K562 (cell line): Measurements from ENCODE around the gene MED13L. TPM values are rescaled to one million over a fixed set of nuclear protein-coding genes. Genes with fewer than 3 reads are reported as not detected.

ENCODE experiments used
- ATAC-seq: fragments of 200-7000 bp; cut with Tn5 transposase; 3 replicates; pipeline ENCODE4 v1.9.1; 2020; ENCODE audit warnings: moderate library complexity
- BruUV-seq: library from RNA; stranded (reverse); fragments of 400-500 nt; replicated peaks from 2 replicates; lab custom pipeline; 2021; lab: Mats Ljungman, UMichigan
- CTCF ChIA-PET: fragments of 300-600 bp; formaldehyde crosslinking; extraction: SDS; loops from one replicate; lab custom pipeline; 2021; ENCODE audit warnings: low intra/inter-chr PET ratio; lab: Yijun Ruan, JAX
- POLR2A ChIA-PET: fragments of 300-600, 350-650 bp; sonication (Branson Sonifier 250); formaldehyde crosslinking; extraction: SDS; loops from one replicate; lab custom pipeline; 2021; ENCODE audit warnings: antibody characterized with exemption, inconsistent platforms; lab: Yijun Ruan, JAX
- DNase-seq, 4 experiments: peaks; one replicate each; pipeline versions ENCODE4 v3.0.0 to v3.0.0-alpha.2; 2011 to 2018; ENCODE audit warnings: low spot score in 3 of 4, mixed read lengths in 3 of 4; ENCODE audit errors: extremely low read depth in 1 of 4
- FAIRE-seq: peaks from 2 replicates; lab custom pipeline; 2011; peaks lifted over from hg19 to GRCh38; lab: Jason Lieb, UNC
- H2AFZ ChIP-seq: 2 replicates; pipeline ENCODE4 v1.6.0; 2011; ENCODE audit warnings: low read depth, low read length, control low read depth, inconsistent platforms
- H3K27ac ChIP-seq: fragments of 200-600 bp; 3 replicates; pipeline ENCODE4 v1.8.0; 2011; ENCODE audit warnings: low read depth, mild to moderate bottlenecking, control low read depth, inconsistent platforms, low read length, moderate library complexity, mixed read lengths; ENCODE audit errors: extremely low read depth
- H3K27me3 ChIP-seq, 2 experiments: fragments of 300-600 bp in 1 of 2; 2 replicates in 1 of 2; 3 replicates in 1 of 2; pipeline versions ENCODE4 v1.6.0 to v1.8.0; 2011; ENCODE audit warnings: inconsistent platforms in 2 of 2, low read length in 2 of 2, mild to moderate bottlenecking in 1 of 2, mixed read lengths in 1 of 2, moderate library complexity in 1 of 2; ENCODE audit not compliant: control insufficient read depth in 2 of 2, insufficient read depth in 2 of 2
- H3K36me3 ChIP-seq: fragments of 300-600 bp; 3 replicates; pipeline ENCODE4 v1.8.0; 2011; ENCODE audit warnings: mild to moderate bottlenecking, low read length, inconsistent platforms; ENCODE audit not compliant: control insufficient read depth, insufficient read depth
- H3K4me1 ChIP-seq, 2 experiments: fragments of 200-600 bp in 1 of 2; replicated peaks in 1 of 2; 2 replicates in 1 of 2; 3 replicates in 1 of 2; pipeline versions ENCODE4 v1.5.1 to v1.8.0; 2011; ENCODE audit warnings: inconsistent platforms in 2 of 2, low read length in 2 of 2, mild to moderate bottlenecking in 1 of 2, mixed read lengths in 1 of 2, moderate library complexity in 1 of 2; ENCODE audit not compliant: control insufficient read depth in 2 of 2, insufficient read depth in 2 of 2
- H3K4me2 ChIP-seq: 2 replicates; pipeline ENCODE4 v1.6.1; 2011; ENCODE audit warnings: low read length, control low read depth, inconsistent platforms, mixed read lengths; ENCODE audit not compliant: insufficient read depth
- H3K4me3 ChIP-seq: fragments of 200-600 bp; sonication (generic), shearing (Covaris generic); 2 replicates; pipeline ENCODE4 v1.5.1; 2016; ENCODE audit warnings: control low read depth, inconsistent platforms
- H3K79me2 ChIP-seq: fragments of 200-600 bp; 3 replicates; pipeline ENCODE4 v1.8.0; 2011; ENCODE audit warnings: low read length, inconsistent platforms; ENCODE audit not compliant: control insufficient read depth, insufficient read depth
- H3K9ac ChIP-seq, 2 experiments: 2 replicates each; pipeline versions ENCODE4 v1.6.0 to v1.6.1; 2011; ENCODE audit warnings: low read depth in 2 of 2, low read length in 2 of 2, control low read depth in 1 of 2, inconsistent platforms in 1 of 2, mild to moderate bottlenecking in 1 of 2, mixed read lengths in 1 of 2; ENCODE audit not compliant: insufficient read depth in 1 of 2
- H3K9me1 ChIP-seq: one replicate; pipeline ENCODE4 v1.6.0; 2011; ENCODE audit warnings: inconsistent platforms, mild to moderate bottlenecking, low read length, moderate library complexity; ENCODE audit not compliant: control insufficient read depth, insufficient read depth
- H3K9me3 ChIP-seq: replicated peaks from 2 replicates; pipeline ENCODE4 v1.5.1; 2011; ENCODE audit warnings: low read depth, low read length, inconsistent platforms; ENCODE audit not compliant: control insufficient read depth, insufficient read depth
- H4K20me1 ChIP-seq: replicated peaks from 2 replicates; pipeline ENCODE4 v1.6.1; 2011; ENCODE audit warnings: low read length, inconsistent platforms, mixed read lengths; ENCODE audit not compliant: control insufficient read depth, insufficient read depth
- NFYB ChIP-seq: IDR thresholded peaks from 2 replicates; pipeline ENCODE4 v1.6.1; 2011; ENCODE audit warnings: mild to moderate bottlenecking, moderate library complexity; ENCODE audit not compliant: insufficient read length; ENCODE audit errors: extremely low read depth
- PPARD ChIP-seq: fragments of 250-450 bp; sonication (Bioruptor Pico); IDR thresholded peaks from 2 replicates; pipeline ENCODE4 v1.8.0; 2022; ENCODE audit warnings: inconsistent platforms, mild to moderate bottlenecking, moderate library complexity
- RAD51 ChIP-seq: fragments of 450-650 bp; IDR thresholded peaks from 2 replicates; pipeline ENCODE4 v1.7.1; 2016; ENCODE audit warnings: low read depth, mild to moderate bottlenecking, borderline replicate concordance
- TOE1 ChIP-seq, 2 experiments: fragments of 450-650 bp in 1 of 2; sonication (generic) in 1 of 2; formaldehyde crosslinking in 1 of 2; IDR thresholded peaks; 2 replicates each; pipeline versions ENCODE4 v1.7.1 to v1.8.0; 2016 to 2022; ENCODE audit warnings: borderline replicate concordance in 2 of 2, mild to moderate bottlenecking in 2 of 2, antibody characterized with exemption in 1 of 2, inconsistent platforms in 1 of 2, low read depth in 1 of 2, missing genetic modification reagents in 1 of 2, moderate library complexity in 1 of 2
- WGBS: fragments of 100-300 bp; shearing (Covaris generic); methylation state at CpG from one replicate; pipeline ENCODE4 v1.1.6; 2016; ENCODE audit warnings: low coverage, mixed read lengths; ENCODE audit not compliant: insufficient coverage; ENCODE audit errors: missing lambda C conversion rate; 5-methylcytosine and 5-hydroxymethylcytosine counted together
- in situ Hi-C: fragments of 300-500 bp; cut with MboI; formaldehyde crosslinking; loops from 4 replicates; pipeline ENCODE4 v1.15.0; 2018; ENCODE audit warnings: inconsistent platforms, mixed read lengths
- intact Hi-C: fragments of 100-400 bp; cut with micrococcal nuclease; formaldehyde crosslinking; loops from 2 replicates; pipeline ENCODE4 v1.14.2; 2022
- polyA plus RNA-seq, 8 experiments: library from polyadenylated mRNA; depleted of rRNA in 4 of 8; stranded (reverse) in 5 of 8; unstranded in 3 of 8; fragments of >200 nt; fragmentation: Nextera tagmentation in 2 of 8; fragmentation: Illumina TruSeq in 1 of 8; extraction: Ambion mirVana in 2 of 8; extraction: Trizol in 1 of 8; gene quantifications; 2 replicates each; pipeline versions ENCODE4 v1.2.1 to v1.2.3, GENCODE V29; 2011 to 2014; ENCODE audit warnings: inconsistent platforms in 1 of 8, missing spikeins in 1 of 8
- total RNA-seq, 7 experiments: library from RNA; depleted of rRNA in 6 of 7; stranded (reverse); fragments of >200 nt in 6 of 7; fragmentation: Illumina TruSeq in 2 of 7; extraction: Trizol in 2 of 7; gene quantifications; 2 replicates each; pipeline versions ENCODE4 v1.2.1 to v1.2.3, GENCODE V29; 2011 to 2021; ENCODE audit warnings: low replicate concordance in 1 of 7
- TF ChIP-seq, protein P1 (sequence below): fragments of 250-450 bp; sonication (Bioruptor Pico); IDR thresholded peaks from 2 replicates; pipeline ENCODE4 v1.8.0; 2022; ENCODE audit warnings: moderate library complexity, mild to moderate bottlenecking, inconsistent platforms
- TF ChIP-seq, protein P2 (sequence below): fragments of 450-650 bp; formaldehyde crosslinking; IDR thresholded peaks from 2 replicates; pipeline ENCODE4 v1.4.0; 2020; ENCODE audit warnings: mild to moderate bottlenecking, mixed read lengths
- TF ChIP-seq, protein P3 (sequence below): sonication (generic); formaldehyde crosslinking; IDR thresholded peaks from 2 replicates; pipeline ENCODE4 v1.5.0; 2020; ENCODE audit warnings: missing genetic modification reagents
- TF ChIP-seq, protein P4 (sequence below): sonication (generic); formaldehyde crosslinking; IDR thresholded peaks from 2 replicates; pipeline ENCODE4 v1.8.1; 2023; ENCODE audit warnings: mild to moderate bottlenecking, missing genetic modification reagents
- TF ChIP-seq, protein P5 (sequence below): sonication (generic); formaldehyde crosslinking; IDR thresholded peaks from 2 replicates; pipeline ENCODE4 v1.9.0; 2022; ENCODE audit warnings: mild to moderate bottlenecking, missing genetic modification reagents
- TF ChIP-seq, protein P6 (sequence below): fragments of 250-450 bp; sonication (Bioruptor Pico); IDR thresholded peaks from 2 replicates; pipeline ENCODE4 v1.6.1; 2021; ENCODE audit warnings: mild to moderate bottlenecking

Gene MED13L
- total and polyA plus RNA-seq, 9 of the 15 experiments (the other 6 are each of a cell fraction or from before 2014, with no cell fraction given), result 13.4 to 90.3 (median 36.9) TPM

DNA sequence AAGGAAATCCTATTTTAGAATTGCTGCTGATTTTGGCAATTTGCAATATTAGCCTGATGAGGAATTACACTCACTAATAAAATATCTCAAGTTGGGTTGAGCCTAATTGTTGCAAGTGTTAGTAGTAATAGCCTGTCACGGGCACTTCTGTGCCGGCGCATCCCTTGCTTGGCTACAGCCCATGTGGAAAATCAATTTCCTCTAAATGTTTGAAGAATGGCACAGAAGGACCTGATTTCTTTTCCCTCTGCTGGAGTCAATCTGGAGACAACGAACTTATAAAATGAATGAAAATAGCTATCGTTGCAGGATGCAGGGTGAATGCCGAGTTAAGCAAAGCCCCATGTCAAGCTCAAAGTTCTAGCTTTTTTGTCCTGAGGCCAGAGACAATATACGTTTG is 31.2 kb upstream of the MED13L start (continued):
- TF ChIP-seq, protein P1, sequence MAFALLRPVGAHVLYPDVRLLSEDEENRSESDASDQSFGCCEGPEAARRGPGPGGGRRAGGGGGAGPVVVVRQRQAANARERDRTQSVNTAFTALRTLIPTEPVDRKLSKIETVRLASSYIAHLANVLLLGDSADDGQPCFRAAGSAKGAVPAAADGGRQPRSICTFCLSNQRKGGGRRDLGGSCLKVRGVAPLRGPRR (CRISPR knock-in tag), result no peak
- TF ChIP-seq PPARD (CRISPR knock-in tag), result no peak

DNA sequence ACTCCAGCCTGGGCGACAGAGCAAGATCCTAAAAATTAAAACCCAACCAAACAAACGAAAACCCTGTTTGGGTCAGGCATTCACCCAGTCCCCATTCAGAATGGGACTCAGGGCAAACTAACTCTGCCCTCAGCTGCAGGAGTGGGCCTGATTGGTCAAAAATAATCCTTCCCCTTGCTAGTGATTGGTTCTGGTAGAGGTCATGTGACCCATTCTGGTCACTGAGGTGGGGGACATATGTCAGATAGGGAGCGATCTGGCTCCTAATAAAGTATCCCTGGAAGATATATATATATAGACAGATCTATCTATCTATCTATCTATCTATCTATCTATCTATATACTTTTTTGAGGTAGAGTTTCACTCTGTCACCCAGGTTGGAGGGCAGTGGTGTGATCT is 29.5 kb upstream of the MED13L start:
- CTCF ChIA-PET, result no interaction called here
- no TSS peak for BruUV-seq
- Histone ChIP-seq H4K20me1 (no peaks in the 10 kb centered on the region), H3K79me2 (no peaks in the 10 kb centered on the region), H3K4me3 (no peak overlapping the region), H3K4me1 (peaks cover 4 to 7% of the 10 kb centered on the region in 2 experiments; a peak in 3 of 5 replicates), H3K9ac (no peak overlapping the region), H3K9me3 (no peaks in the 10 kb centered on the region; the same call in 1 of the 2 replicates), H3K36me3 (no peaks in the 10 kb centered on the region), H3K9me1 (no peaks in the 10 kb centered on the region), H3K27ac (no peak overlapping the region), H2AFZ (peak overlapping the region; percentile 42; the same call in 1 of the 2 replicates), H3K27me3 (no peaks in the 10 kb centered on the region), H3K4me2 (no peak overlapping the region)
- TF ChIP-seq, protein P2, sequence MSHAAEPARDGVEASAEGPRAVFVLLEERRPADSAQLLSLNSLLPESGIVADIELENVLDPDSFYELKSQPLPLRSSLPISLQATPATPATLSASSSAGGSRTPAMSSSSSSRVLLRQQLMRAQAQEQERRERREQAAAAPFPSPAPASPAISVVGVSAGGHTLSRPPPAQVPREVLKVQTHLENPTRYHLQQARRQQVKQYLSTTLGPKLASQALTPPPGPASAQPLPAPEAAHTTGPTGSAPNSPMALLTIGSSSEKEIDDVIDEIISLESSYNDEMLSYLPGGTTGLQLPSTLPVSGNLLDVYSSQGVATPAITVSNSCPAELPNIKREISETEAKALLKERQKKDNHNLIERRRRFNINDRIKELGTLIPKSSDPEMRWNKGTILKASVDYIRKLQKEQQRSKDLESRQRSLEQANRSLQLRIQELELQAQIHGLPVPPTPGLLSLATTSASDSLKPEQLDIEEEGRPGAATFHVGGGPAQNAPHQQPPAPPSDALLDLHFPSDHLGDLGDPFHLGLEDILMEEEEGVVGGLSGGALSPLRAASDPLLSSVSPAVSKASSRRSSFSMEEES (CRISPR knock-in tag), result peak; percentile 81
- TF ChIP-seq RAD51, result peak; percentile 71
- TF ChIP-seq, protein P3, sequence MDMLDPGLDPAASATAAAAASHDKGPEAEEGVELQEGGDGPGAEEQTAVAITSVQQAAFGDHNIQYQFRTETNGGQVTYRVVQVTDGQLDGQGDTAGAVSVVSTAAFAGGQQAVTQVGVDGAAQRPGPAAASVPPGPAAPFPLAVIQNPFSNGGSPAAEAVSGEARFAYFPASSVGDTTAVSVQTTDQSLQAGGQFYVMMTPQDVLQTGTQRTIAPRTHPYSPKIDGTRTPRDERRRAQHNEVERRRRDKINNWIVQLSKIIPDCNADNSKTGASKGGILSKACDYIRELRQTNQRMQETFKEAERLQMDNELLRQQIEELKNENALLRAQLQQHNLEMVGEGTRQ, result peak; percentile 71
- TF ChIP-seq, protein P4, sequence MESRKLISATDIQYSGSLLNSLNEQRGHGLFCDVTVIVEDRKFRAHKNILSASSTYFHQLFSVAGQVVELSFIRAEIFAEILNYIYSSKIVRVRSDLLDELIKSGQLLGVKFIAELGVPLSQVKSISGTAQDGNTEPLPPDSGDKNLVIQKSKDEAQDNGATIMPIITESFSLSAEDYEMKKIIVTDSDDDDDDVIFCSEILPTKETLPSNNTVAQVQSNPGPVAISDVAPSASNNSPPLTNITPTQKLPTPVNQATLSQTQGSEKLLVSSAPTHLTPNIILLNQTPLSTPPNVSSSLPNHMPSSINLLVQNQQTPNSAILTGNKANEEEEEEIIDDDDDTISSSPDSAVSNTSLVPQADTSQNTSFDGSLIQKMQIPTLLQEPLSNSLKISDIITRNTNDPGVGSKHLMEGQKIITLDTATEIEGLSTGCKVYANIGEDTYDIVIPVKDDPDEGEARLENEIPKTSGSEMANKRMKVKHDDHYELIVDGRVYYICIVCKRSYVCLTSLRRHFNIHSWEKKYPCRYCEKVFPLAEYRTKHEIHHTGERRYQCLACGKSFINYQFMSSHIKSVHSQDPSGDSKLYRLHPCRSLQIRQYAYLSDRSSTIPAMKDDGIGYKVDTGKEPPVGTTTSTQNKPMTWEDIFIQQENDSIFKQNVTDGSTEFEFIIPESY (CRISPR knock-in tag), result no peak
- TF ChIP-seq, protein P5, sequence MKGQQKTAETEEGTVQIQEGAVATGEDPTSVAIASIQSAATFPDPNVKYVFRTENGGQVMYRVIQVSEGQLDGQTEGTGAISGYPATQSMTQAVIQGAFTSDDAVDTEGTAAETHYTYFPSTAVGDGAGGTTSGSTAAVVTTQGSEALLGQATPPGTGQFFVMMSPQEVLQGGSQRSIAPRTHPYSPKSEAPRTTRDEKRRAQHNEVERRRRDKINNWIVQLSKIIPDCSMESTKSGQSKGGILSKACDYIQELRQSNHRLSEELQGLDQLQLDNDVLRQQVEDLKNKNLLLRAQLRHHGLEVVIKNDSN (CRISPR knock-in tag), result peak; percentile 46; the same call in 1 of the 2 replicates
- TF ChIP-seq NFYB, result peak; percentile 47
- peak; percentile 61; the same call in 1 of the 2 replicates for TF ChIP-seq TOE1 (IDR thresholded peaks at IDR 0.05; ENCODE audit: borderline replicate concordance)
- no peak for TF ChIP-seq TOE1 (CRISPR knock-in tag; IDR thresholded peaks at IDR 0.05; ENCODE audit: borderline replicate concordance, low read depth)
- TF ChIP-seq, protein P6, sequence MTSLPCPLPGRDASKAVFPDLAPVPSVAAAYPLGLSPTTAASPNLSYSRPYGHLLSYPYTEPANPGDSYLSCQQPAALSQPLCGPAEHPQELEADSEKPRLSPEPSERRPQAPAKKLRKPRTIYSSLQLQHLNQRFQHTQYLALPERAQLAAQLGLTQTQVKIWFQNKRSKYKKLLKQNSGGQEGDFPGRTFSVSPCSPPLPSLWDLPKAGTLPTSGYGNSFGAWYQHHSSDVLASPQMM (CRISPR knock-in tag), result no peak
- intact Hi-C loops, result no loop called here
- in situ Hi-C loops, result no loop called here
- POLR2A ChIA-PET, result no interaction called here
- ATAC-seq (peak; percentile 27; the same call in 1 of the 3 replicates), FAIRE-seq (no peak), DNase-seq (peak in 1 of 4 experiments; percentile 17)
- 70% methylated on average over 3 of the region's 3 CpGs for WGBS
